Mucosa of rectum (tissue), 2 donors: ENCODE results near the gene DUS1L.

Experiments used
- H3K27ac ChIP-seq, 2 donors: one replicate each; pipeline ENCODE4 v1.7.0; 2013; ENCODE audit warnings: inconsistent platforms in 2 of 2, low read depth in 2 of 2, low read length in 2 of 2
- H3K27me3 ChIP-seq, 2 donors: one replicate each; pipeline ENCODE4 v1.7.0; 2013; ENCODE audit warnings: low read length in 2 of 2; ENCODE audit not compliant: control insufficient read depth in 2 of 2, insufficient read depth in 2 of 2
- H3K36me3 ChIP-seq, 2 donors: one replicate each; pipeline ENCODE4 v1.7.0; 2013; ENCODE audit warnings: low read length in 2 of 2; ENCODE audit not compliant: control insufficient read depth in 2 of 2, insufficient read depth in 2 of 2
- H3K4me1 ChIP-seq, 2 donors: one replicate each; pipeline ENCODE4 v1.7.0; 2013; ENCODE audit warnings: low read length in 2 of 2, mild to moderate bottlenecking in 1 of 2; ENCODE audit not compliant: control insufficient read depth in 2 of 2, insufficient read depth in 2 of 2
- H3K4me3 ChIP-seq, 2 donors: one replicate each; pipeline ENCODE4 v1.7.0; 2013; ENCODE audit warnings: low read length in 2 of 2
- H3K9ac ChIP-seq, 2 donors: one replicate each; pipeline ENCODE4 v1.7.0; 2013; ENCODE audit warnings: low read length in 2 of 2, low read depth in 1 of 2, mild to moderate bottlenecking in 1 of 2
- H3K9me3 ChIP-seq, 2 donors: one replicate each; pipeline ENCODE4 v1.7.0; 2013; ENCODE audit warnings: low read length in 2 of 2; ENCODE audit not compliant: control insufficient read depth in 2 of 2
- donor health status: healthy.
- donor health status: Normal muscosa, but diverticular disease.

The DUS1L gene

GRCh38 chr17:82030470-82031302 lies 34.9 kb downstream of the DUS1L start:
- no peaks in the 10 kb centered on the region for H3K27me3 ChIP-seq
- H3K4me1 ChIP-seq = peaks cover 8 to 17% of the 10 kb centered on the region in 2 donors
- H3K27ac ChIP-seq = peak overlapping the region; percentile 61 to 72
- peak overlapping the region in 1 of 2 donors; percentile 40 for H3K9ac ChIP-seq
- H3K9me3 ChIP-seq = no peaks in the 10 kb centered on the region
- H3K36me3 ChIP-seq = peaks cover 2 to 4% of the 10 kb centered on the region in 2 donors
- peak overlapping the region; percentile 56 to 60 for H3K4me3 ChIP-seq

GRCh38 chr17:82029990-82030469 lies 35.6 kb downstream of the DUS1L start:
- peaks cover under 1 to 1% of the 10 kb centered on the region in 2 donors for H3K36me3 ChIP-seq
- no peak overlapping the region for H3K27ac ChIP-seq
- H3K4me1 ChIP-seq = peaks cover 8 to 17% of the 10 kb centered on the region in 2 donors
- H3K9me3 ChIP-seq = no peaks in the 10 kb centered on the region
- peak overlapping the region in 1 of 2 donors; percentile 60 for H3K4me3 ChIP-seq
- no peak overlapping the region for H3K9ac ChIP-seq
- H3K27me3 ChIP-seq = no peaks in the 10 kb centered on the region

GRCh38 chr17:82029391-82029790 lies 36.2 kb downstream of the DUS1L start:
- Histone ChIP-seq H3K9me3 (no peaks in the 10 kb centered on the region), H3K4me1 (peaks cover 8 to 18% of the 10 kb centered on the region in 2 donors), H3K9ac (no peak overlapping the region), H3K36me3 (no peaks in the 10 kb centered on the region), H3K27ac (no peak overlapping the region), H3K27me3 (no peaks in the 10 kb centered on the region), H3K4me3 (no peak overlapping the region)

- Histone ChIP-seq H3K9me3 (no peaks in the 10 kb centered on the region), H3K36me3 (no peaks in the 10 kb centered on the region), H3K27ac (no peak overlapping the region)
Measured at GRCh38 chr17:82028966-82029365, 36.6 kb downstream of the DUS1L start.

GRCh38 chr17:82028246-82028645 lies 37.4 kb downstream of the DUS1L start:
- H3K4me1 ChIP-seq = peaks cover 15 to 27% of the 10 kb centered on the region in 2 donors
- no peak overlapping the region for H3K9ac ChIP-seq
- no peak overlapping the region for H3K4me3 ChIP-seq
- no peaks in the 10 kb centered on the region for H3K36me3 ChIP-seq
- no peaks in the 10 kb centered on the region for H3K9me3 ChIP-seq
- no peak overlapping the region for H3K27ac ChIP-seq
- no peaks in the 10 kb centered on the region for H3K27me3 ChIP-seq

More at GRCh38 chr17:82028966-82029365, 36.6 kb downstream of the DUS1L start:
- H3K9ac ChIP-seq = no peak overlapping the region
- H3K27me3 ChIP-seq = no peaks in the 10 kb centered on the region
- H3K4me3 ChIP-seq = no peak overlapping the region
- H3K4me1 ChIP-seq = peaks cover 10 to 22% of the 10 kb centered on the region in 2 donors

GRCh38 chr17:82025401-82026107 lies 40.0 kb downstream of the DUS1L start:
- H3K4me1 ChIP-seq = peaks cover 23 to 31% of the 10 kb centered on the region in 2 donors
- no peaks in the 10 kb centered on the region for H3K9me3 ChIP-seq
- no peak overlapping the region for H3K9ac ChIP-seq
- no peaks in the 10 kb centered on the region for H3K27me3 ChIP-seq
- no peaks in the 10 kb centered on the region for H3K36me3 ChIP-seq
- no peak overlapping the region for H3K4me3 ChIP-seq
- no peak overlapping the region for H3K27ac ChIP-seq

GRCh38 chr17:82024859-82025258 lies 40.7 kb downstream of the DUS1L start:
- H3K9ac ChIP-seq = no peak overlapping the region
- no peaks in the 10 kb centered on the region for H3K27me3 ChIP-seq
- H3K27ac ChIP-seq = no peak overlapping the region
- peaks cover 23 to 26% of the 10 kb centered on the region in 2 donors for H3K4me1 ChIP-seq
- no peaks in the 10 kb centered on the region for H3K9me3 ChIP-seq
- H3K4me3 ChIP-seq = no peak overlapping the region
- no peaks in the 10 kb centered on the region for H3K36me3 ChIP-seq

- Histone ChIP-seq H3K9me3 (no peaks in the 10 kb centered on the region), H3K36me3 (no peaks in the 10 kb centered on the region), H3K4me1 (peaks cover 23% of the 10 kb centered on the region in 2 donors), H3K27me3 (no peaks in the 10 kb centered on the region), H3K9ac (peak overlapping the region; percentile 24 to 71), H3K4me3 (peak overlapping the region; percentile 70 to 79), H3K27ac (no peak overlapping the region)
Measured at GRCh38 chr17:82023447-82024241, 42.0 kb downstream of the DUS1L start.

GRCh38 chr17:82022981-82023446 lies 42.6 kb downstream of the DUS1L start, which contains the start of gene LRRC45:
TSS of gene LRRC45 (plus strand) at chr17:82023305. CDS start at chr17:82023644, 339 bp downstream.
- Histone ChIP-seq H3K36me3 (peaks cover 0 to 3% of the 10 kb centered on the region in 2 donors), H3K4me1 (peaks cover 23% of the 10 kb centered on the region in 2 donors), H3K27me3 (no peaks in the 10 kb centered on the region), H3K4me3 (peak within 1 kb of the TSS; percentile 85 to 90), H3K27ac (peak within 1 kb of the TSS; percentile 76 to 81), H3K9ac (peak within 1 kb of the TSS; percentile 84 to 92), H3K9me3 (no peaks in the 10 kb centered on the region)
